DND-41 (cell line): ENCODE measurements around the gene ATP9B.

Experiments used
- ATAC-seq: fragments of 200-7000 bp; cut with Tn5 transposase; 3 replicates; pipeline ENCODE4 v1.9.1; 2021; ENCODE audit warnings: low read depth; ENCODE audit not compliant: insufficient read depth
- DNase-seq: peaks from one replicate; pipeline ENCODE4 v3.0.0-alpha.2; 2020
- H2AFZ ChIP-seq: 2 replicates; pipeline ENCODE4 v1.6.0; 2012; ENCODE audit warnings: low read depth, low read length
- H3K27ac ChIP-seq: 2 replicates; pipeline ENCODE4 v1.5.1; 2012; ENCODE audit warnings: low read length, inconsistent platforms
- H3K27me3 ChIP-seq: fragments of 200-600 bp; sonication (generic); 2 replicates; pipeline ENCODE4 v1.6.0; 2012; ENCODE audit warnings: low read length, mild to moderate bottlenecking, inconsistent platforms; ENCODE audit not compliant: insufficient read depth, poor library complexity
- H3K36me3 ChIP-seq: 2 replicates; pipeline ENCODE4 v1.5.1; 2012; ENCODE audit warnings: low read length, inconsistent platforms; ENCODE audit not compliant: insufficient read depth
- H3K4me1 ChIP-seq: 2 replicates; pipeline ENCODE4 v1.5.1; 2012; ENCODE audit warnings: mild to moderate bottlenecking, low read length; ENCODE audit not compliant: insufficient read depth
- H3K4me2 ChIP-seq: 2 replicates; pipeline ENCODE4 v1.6.0; 2012; ENCODE audit warnings: mild to moderate bottlenecking, moderate library complexity, low read length, inconsistent platforms; ENCODE audit not compliant: insufficient read depth
- H3K4me3 ChIP-seq, 2 experiments: fragments of 200-600 bp in 1 of 2; shearing (Covaris generic) in 1 of 2; 2 replicates each; pipeline ENCODE4 v1.5.1; 2012 to 2016; ENCODE audit warnings: inconsistent platforms in 2 of 2, low read length in 2 of 2, mild to moderate bottlenecking in 2 of 2, low read depth in 1 of 2, moderate library complexity in 1 of 2
- H3K79me2 ChIP-seq: 2 replicates; pipeline ENCODE4 v1.6.0; 2012; ENCODE audit warnings: low read length, inconsistent platforms; ENCODE audit not compliant: insufficient read depth
- H3K9ac ChIP-seq: 2 replicates; pipeline ENCODE4 v1.6.0; 2012; ENCODE audit warnings: low read depth, mild to moderate bottlenecking, inconsistent platforms, low read length, moderate library complexity
- H3K9me3 ChIP-seq: 2 replicates; pipeline ENCODE4 v1.5.1; 2012; ENCODE audit warnings: low read length, moderate library complexity, mild to moderate bottlenecking, inconsistent platforms; ENCODE audit not compliant: insufficient read depth, severe bottlenecking
- H4K20me1 ChIP-seq: 2 replicates; pipeline ENCODE4 v1.6.0; 2012; ENCODE audit warnings: low read length; ENCODE audit not compliant: insufficient read depth
- CTCF ChIP-seq: IDR thresholded peaks from 2 replicates; pipeline ENCODE4 v1.5.1; 2012; ENCODE audit warnings: borderline replicate concordance, low read length, moderate library complexity, mild to moderate bottlenecking; ENCODE audit not compliant: poor library complexity, severe bottlenecking; ENCODE audit errors: extremely low read depth
- EZH2 ChIP-seq: IDR thresholded peaks from 3 replicates; pipeline ENCODE4 v1.6.1; 2012; ENCODE audit warnings: borderline replicate concordance, low read depth, mild to moderate bottlenecking, moderate library complexity, low read length, inconsistent platforms; ENCODE audit not compliant: severe bottlenecking

ATP9B gene

GRCh38 chr18:79136742-79137141 lies 67.5 kb downstream of the ATP9B start:
- no peak overlapping the region for H3K4me3 ChIP-seq
- no peaks in the 10 kb centered on the region for H3K9me3 ChIP-seq
- H3K4me1 ChIP-seq, result peaks cover 22% of the 10 kb centered on the region
- ATAC-seq (no peak), DNase-seq (no peak)
- H3K27me3 ChIP-seq, result no peaks in the 10 kb centered on the region
- peaks cover 22% of the 10 kb centered on the region; the same call in 1 of the 2 replicates for H3K36me3 ChIP-seq
- H3K9ac ChIP-seq, result no peak overlapping the region
- H3K4me2 ChIP-seq, result no peak overlapping the region
- H3K79me2 ChIP-seq, result peaks cover 8% of the 10 kb centered on the region; the same call in 1 of the 2 replicates
- H2AFZ ChIP-seq, result no peak overlapping the region
- H4K20me1 ChIP-seq, result 0 out of 2 replicates have a peak, but pooled peaks cover 2% of the 10 kb centered on the region
- no peak overlapping the region for H3K27ac ChIP-seq
- TF ChIP-seq EZH2, result no peak
- no peak for TF ChIP-seq CTCF

- no peak for TF ChIP-seq CTCF
- no peak for TF ChIP-seq EZH2
- Histone ChIP-seq H3K9ac (0 out of 2 replicates have a peak overlapping the region, but pooled peaks have one; percentile 1), H3K27me3 (no peaks in the 10 kb centered on the region), H3K4me2 (peak overlapping the region; percentile 41), H3K9me3 (no peaks in the 10 kb centered on the region), H3K4me1 (peaks cover 22% of the 10 kb centered on the region), H3K27ac (peak overlapping the region; percentile 73), H3K4me3 (no peak overlapping the region), H3K79me2 (peaks cover 8% of the 10 kb centered on the region; the same call in 1 of the 2 replicates), H3K36me3 (peaks cover 5% of the 10 kb centered on the region; the same call in 1 of the 2 replicates), H4K20me1 (0 out of 2 replicates have a peak, but pooled peaks cover 2% of the 10 kb centered on the region), H2AFZ (no peak overlapping the region)
- peak; percentile 100 for ATAC-seq
- DNase-seq, result peak; percentile 65
These were observed 70.0 kb downstream of the ATP9B start for GRCh38 chr18:79139206-79139605.

DNA sequence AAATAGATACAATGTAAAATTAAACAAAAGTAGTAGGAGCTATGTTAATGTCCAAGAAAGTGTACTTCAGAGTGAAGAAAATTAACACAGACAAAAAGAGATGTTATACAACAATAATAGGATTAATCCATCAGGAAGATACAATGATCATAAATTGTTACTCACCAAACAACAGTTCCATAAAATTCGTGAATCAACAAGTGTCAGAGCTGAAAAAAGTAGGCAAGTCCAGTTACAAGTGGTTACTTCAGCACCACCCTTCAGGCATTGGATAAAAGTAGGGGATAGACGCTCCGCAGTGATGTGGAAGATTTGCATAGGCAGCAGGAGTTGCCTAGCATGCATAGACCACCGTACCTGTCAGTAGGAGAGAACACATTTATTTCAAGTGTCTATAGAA lies 77.8 kb downstream of the ATP9B start:
- ATAC-seq, result no peak
- TF ChIP-seq CTCF (no peak), EZH2 (no peak)
- Histone ChIP-seq H3K4me2 (no peak overlapping the region), H2AFZ (no peak overlapping the region), H3K27me3 (no peaks in the 10 kb centered on the region), H3K79me2 (no peaks in the 10 kb centered on the region), H3K4me1 (no peaks in the 10 kb centered on the region), H3K36me3 (peaks cover 23% of the 10 kb centered on the region), H3K27ac (no peak overlapping the region), H3K9ac (no peak overlapping the region), H3K4me3 (no peak overlapping the region), H4K20me1 (no peaks in the 10 kb centered on the region), H3K9me3 (no peaks in the 10 kb centered on the region)
- DNase-seq, result no peak
